GM12892 (cell line): Measurements from ENCODE around the gene COL6A2.
"Not testable (repeated sequence)": the region's sequence is repeated elsewhere in the genome, so short reads cannot be mapped to it uniquely, and the experiment has no call there.

ENCODE experiments used
- DNase-seq: peaks from one replicate; pipeline ENCODE4 v3.0.0; 2011; ENCODE audit not compliant: insufficient read length
- FAIRE-seq: peaks from 2 replicates; lab custom pipeline; 2011; peaks lifted over from hg19 to GRCh38; lab: Jason Lieb, UNC
- POLR2A ChIP-seq: IDR thresholded peaks from 2 replicates; pipeline ENCODE4 v1.6.1; 2011; ENCODE audit warnings: low read depth, low read length, control low read depth
- POLR2AphosphoS5 ChIP-seq: IDR thresholded peaks from 2 replicates; pipeline ENCODE4 v1.6.1; 2011; ENCODE audit warnings: low read depth, low read length, control low read depth
- TAF1 ChIP-seq: IDR thresholded peaks from 2 replicates; pipeline ENCODE4 v1.6.1; 2011; ENCODE audit warnings: low read depth, mild to moderate bottlenecking, control low read depth, low read length, borderline replicate concordance

Gene COL6A2

GRCh38 chr21:46054451-46054881, 43.4 kb upstream of the COL6A2 start:
- DNase-seq = no peak
- no peak for TF ChIP-seq TAF1
- no peak for TF ChIP-seq POLR2AphosphoS5
- TF ChIP-seq POLR2A = no peak
- no peak for FAIRE-seq

- TF ChIP-seq TAF1 = no peak
- TF ChIP-seq POLR2A = no peak
- no peak for TF ChIP-seq POLR2AphosphoS5
- DNase-seq = no peak
- FAIRE-seq = no peak
Measured at GRCh38 chr21:46055863-46056281, 42.0 kb upstream of the COL6A2 start.

- no peak for DNase-seq
- no peak for FAIRE-seq
- TF ChIP-seq TAF1 (no peak), POLR2AphosphoS5 (no peak), POLR2A (no peak)
Measured at GRCh38 chr21:46056450-46056903, 41.4 kb upstream of the COL6A2 start.

- no peak for TF ChIP-seq TAF1
- no peak for TF ChIP-seq POLR2AphosphoS5
- TF ChIP-seq POLR2A = no peak
- no peak for DNase-seq
- no peak for FAIRE-seq
Measured at GRCh38 chr21:46057111-46057709, 40.7 kb upstream of the COL6A2 start.

GRCh38 chr21:46057710-46058241, 40.1 kb upstream of the COL6A2 start:
- TF ChIP-seq POLR2A (no peak), POLR2AphosphoS5 (no peak), TAF1 (no peak)
- DNase-seq (no peak), FAIRE-seq (no peak)

- FAIRE-seq = no peak
- TF ChIP-seq POLR2A = no peak
- no peak for TF ChIP-seq POLR2AphosphoS5
- no peak for DNase-seq
Measured at GRCh38 chr21:46058431-46059145, 39.3 kb upstream of the COL6A2 start.

GRCh38 chr21:46059195-46059594, 38.7 kb upstream of the COL6A2 start:
- FAIRE-seq (no peak), DNase-seq (no peak)
- TF ChIP-seq POLR2AphosphoS5 (no peak), TAF1 (no peak), POLR2A (no peak)

GRCh38 chr21:46059711-46060455, 38.0 kb upstream of the COL6A2 start:
- not testable (repeated sequence) for FAIRE-seq, DNase-seq

GRCh38 chr21:46060596-46061061, 37.3 kb upstream of the COL6A2 start:
- FAIRE-seq = no peak
- DNase-seq = no peak
- no peak for TF ChIP-seq POLR2A
- TF ChIP-seq TAF1 = no peak
- TF ChIP-seq POLR2AphosphoS5 = no peak

- TF ChIP-seq POLR2AphosphoS5 (no peak), POLR2A (no peak), TAF1 (no peak)
- FAIRE-seq (no peak), DNase-seq (no peak)
Measured at GRCh38 chr21:46061063-46061462, 36.8 kb upstream of the COL6A2 start.

GRCh38 chr21:46061518-46061917, 36.4 kb upstream of the COL6A2 start:
- FAIRE-seq (no peak), DNase-seq (no peak)
- no peak for TF ChIP-seq POLR2A
- TF ChIP-seq TAF1 = no peak
- no peak for TF ChIP-seq POLR2AphosphoS5
